Mesodermal cell (in vitro differentiated cells): ENCODE measurements around the gene CDIP1. TPM values are rescaled to one million over a fixed set of nuclear protein-coding genes. Genes with fewer than 3 reads are reported as not detected.
"Not testable (repeated sequence)": the region's sequence is repeated elsewhere in the genome, so short reads cannot be mapped to it uniquely, and the experiment has no call there.

Experiments
- H3K27ac ChIP-seq: 2 replicates; pipeline ENCODE4 v1.7.0; 2013; ENCODE audit warnings: mild to moderate bottlenecking, low read depth, low read length, moderate library complexity; ENCODE audit not compliant: severe bottlenecking
- H3K36me3 ChIP-seq: 2 replicates; pipeline ENCODE4 v1.7.1; 2013; ENCODE audit warnings: mild to moderate bottlenecking, low read length, moderate library complexity; ENCODE audit not compliant: control insufficient read depth, insufficient read depth
- H3K4me1 ChIP-seq: one replicate; pipeline ENCODE4 v1.7.1; 2013; ENCODE audit warnings: mild to moderate bottlenecking, low read length; ENCODE audit not compliant: insufficient read depth, control insufficient read depth, poor library complexity, severe bottlenecking
- H3K4me3 ChIP-seq: 2 replicates; pipeline ENCODE4 v1.7.0; 2013; ENCODE audit warnings: low read length, control low read depth, mild to moderate bottlenecking; ENCODE audit not compliant: insufficient read depth, poor library complexity, severe bottlenecking; ENCODE audit errors: extremely low read depth
- H3K9me3 ChIP-seq: 2 replicates; pipeline ENCODE4 v1.7.1; 2013; ENCODE audit warnings: mild to moderate bottlenecking, low read length, moderate library complexity; ENCODE audit not compliant: control insufficient read depth
- WGBS, 2 experiments: methylation state at CpG; one replicate each; pipeline ENCODE4 v1.1.5; 2013; ENCODE audit warnings: missing lambda C conversion rate in 2 of 2; ENCODE audit not compliant: insufficient coverage in 2 of 2; 5-methylcytosine and 5-hydroxymethylcytosine counted together
- polyA plus RNA-seq, 2 experiments: library from polyadenylated mRNA; stranded (reverse); fragments of 50-300 nt; gene quantifications; one replicate each; pipeline ENCODE4 v1.2.3, GENCODE V29; 2013

Gene CDIP1
- polyA plus RNA-seq (2013, experiment 1 of 2), result 42.1 TPM
- 35.3 TPM for polyA plus RNA-seq (2013, experiment 2 of 2)

GRCh38 chr16:4538350-4539235 is at the start of gene CDIP1:
Gene CDIP1 (minus strand): TSS chr16:4538773. CDS start chr16:4514130, 24,643 bp downstream.
- 1 to 9% methylated on average over 37 to 46 of the region's 67 CpGs for WGBS, 2 experiments
- H3K4me1 ChIP-seq, result peaks cover 3% of the 10 kb centered on the region
- H3K9me3 ChIP-seq, result peaks cover 20% of the 10 kb centered on the region
- peak within 1 kb of the TSS; percentile 90 for H3K4me3 ChIP-seq
- H3K36me3 ChIP-seq, result peaks cover 20% of the 10 kb centered on the region
- H3K27ac ChIP-seq, result peak within 1 kb of the TSS; percentile 92

DNA sequence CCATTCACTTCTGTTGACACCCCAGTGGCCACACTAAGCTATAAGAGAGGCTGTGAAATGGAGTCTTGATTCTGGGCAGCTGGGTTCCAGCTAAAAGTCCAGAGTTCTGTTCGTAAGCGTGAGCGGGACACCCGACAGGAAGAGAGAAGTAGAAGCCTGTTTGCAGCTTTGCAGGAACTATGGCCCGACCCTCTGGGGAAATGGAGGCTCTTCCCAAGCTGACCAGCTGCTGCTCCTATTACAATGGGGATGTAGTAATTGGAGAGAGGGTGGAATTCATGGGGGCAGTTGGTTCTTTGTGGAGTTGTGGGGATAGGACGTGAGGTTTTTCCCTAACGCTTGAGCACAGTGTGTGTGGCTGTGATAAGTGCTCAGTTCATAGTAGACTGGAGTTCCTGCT is 47.7 kb upstream of the CDIP1 start:
- Histone ChIP-seq H3K4me3 (no peak overlapping the region), H3K27ac (no peak overlapping the region), H3K9me3 (peaks cover 7% of the 10 kb centered on the region), H3K4me1 (no peaks in the 10 kb centered on the region), H3K36me3 (no peaks in the 10 kb centered on the region)
- WGBS, 2 experiments, result 84 to 91% methylated on average over 5 to 7 of the region's 7 CpGs

GRCh38 chr16:4583906-4584305 is 45.3 kb upstream of the CDIP1 start:
- peaks cover 6% of the 10 kb centered on the region for H3K9me3 ChIP-seq
- H3K27ac ChIP-seq, result no peak overlapping the region
- 90 to 93% methylated on average over 3 of the region's 4 CpGs for WGBS, 2 experiments
- no peak overlapping the region for H3K4me3 ChIP-seq
- no peaks in the 10 kb centered on the region for H3K4me1 ChIP-seq
- H3K36me3 ChIP-seq, result no peaks in the 10 kb centered on the region

- H3K36me3 ChIP-seq, result no peaks in the 10 kb centered on the region
- WGBS, 2 experiments, result 80% methylated on average over 1 of the region's 6 CpGs; no CpG with 5 or more reads in 1 of the 2 experiments
- H3K4me3 ChIP-seq, result no peak overlapping the region
- H3K9me3 ChIP-seq, result no peaks in the 10 kb centered on the region
- no peak overlapping the region for H3K27ac ChIP-seq
- H3K4me1 ChIP-seq, result no peaks in the 10 kb centered on the region
Measured at GRCh38 chr16:4580250-4580649, 41.7 kb upstream of the CDIP1 start.

DNA sequence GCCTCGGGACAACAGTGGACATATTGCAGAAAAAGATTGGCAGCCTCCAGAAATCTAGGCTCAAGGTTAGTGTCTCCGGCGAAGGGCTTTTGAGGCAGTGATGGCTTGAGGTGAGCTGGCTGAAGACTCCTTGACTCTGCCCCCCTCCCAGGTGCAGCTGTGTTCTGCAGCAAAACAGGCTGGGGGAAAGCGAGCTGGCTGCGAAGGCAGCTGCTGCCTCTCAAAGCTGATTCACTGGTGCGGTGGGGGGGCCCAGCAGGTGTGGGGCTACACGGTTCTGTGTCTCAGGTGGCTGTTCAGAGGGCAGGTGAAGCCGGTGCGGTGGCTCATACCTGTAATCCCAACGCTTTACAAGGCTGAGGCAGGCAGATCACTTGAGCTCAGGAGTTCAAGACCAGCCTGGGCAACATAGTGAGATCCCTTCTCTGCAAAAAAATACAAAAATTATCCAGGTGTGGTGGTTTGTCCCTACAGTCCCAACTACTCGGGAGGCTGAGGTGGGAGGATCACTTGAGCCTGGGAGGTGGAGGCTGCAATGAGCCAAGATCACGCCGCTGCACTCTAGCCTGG is 40.5 kb upstream of the CDIP1 start:
- no peak overlapping the region for H3K27ac ChIP-seq
- no peak overlapping the region for H3K4me3 ChIP-seq
- H3K4me1 ChIP-seq, result no peaks in the 10 kb centered on the region
- 94% methylated on average over 10 to 13 of the region's 13 CpGs for WGBS, 2 experiments
- H3K9me3 ChIP-seq, result no peaks in the 10 kb centered on the region
- H3K36me3 ChIP-seq, result no peaks in the 10 kb centered on the region

DNA sequence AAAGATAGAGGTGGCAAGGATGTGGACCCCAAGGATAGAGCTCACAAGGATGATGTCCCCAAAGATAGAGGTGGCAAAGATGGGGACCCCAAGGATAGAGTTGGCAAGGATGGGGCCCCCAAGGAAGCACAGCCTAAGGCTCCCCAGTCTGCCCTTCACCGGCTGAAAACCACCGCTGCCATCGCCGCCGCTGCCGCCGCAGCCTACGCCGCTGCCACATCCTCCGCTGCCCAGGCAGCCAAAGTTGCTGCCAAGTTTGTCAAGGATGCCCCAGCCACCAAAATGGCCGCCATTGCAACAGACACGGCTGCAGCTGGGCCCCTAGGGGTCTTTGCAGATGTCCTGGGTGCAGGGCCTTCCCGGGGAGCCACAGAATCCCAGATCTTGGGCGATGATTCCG is 37.4 kb upstream of the CDIP1 start:
- no peaks in the 10 kb centered on the region for H3K4me1 ChIP-seq
- no peaks in the 10 kb centered on the region for H3K36me3 ChIP-seq
- WGBS, 2 experiments, result 93 to 95% methylated on average over 12 to 15 of the region's 15 CpGs
- H3K27ac ChIP-seq, result no peak overlapping the region
- H3K9me3 ChIP-seq, result no peaks in the 10 kb centered on the region
- no peak overlapping the region for H3K4me3 ChIP-seq

DNA sequence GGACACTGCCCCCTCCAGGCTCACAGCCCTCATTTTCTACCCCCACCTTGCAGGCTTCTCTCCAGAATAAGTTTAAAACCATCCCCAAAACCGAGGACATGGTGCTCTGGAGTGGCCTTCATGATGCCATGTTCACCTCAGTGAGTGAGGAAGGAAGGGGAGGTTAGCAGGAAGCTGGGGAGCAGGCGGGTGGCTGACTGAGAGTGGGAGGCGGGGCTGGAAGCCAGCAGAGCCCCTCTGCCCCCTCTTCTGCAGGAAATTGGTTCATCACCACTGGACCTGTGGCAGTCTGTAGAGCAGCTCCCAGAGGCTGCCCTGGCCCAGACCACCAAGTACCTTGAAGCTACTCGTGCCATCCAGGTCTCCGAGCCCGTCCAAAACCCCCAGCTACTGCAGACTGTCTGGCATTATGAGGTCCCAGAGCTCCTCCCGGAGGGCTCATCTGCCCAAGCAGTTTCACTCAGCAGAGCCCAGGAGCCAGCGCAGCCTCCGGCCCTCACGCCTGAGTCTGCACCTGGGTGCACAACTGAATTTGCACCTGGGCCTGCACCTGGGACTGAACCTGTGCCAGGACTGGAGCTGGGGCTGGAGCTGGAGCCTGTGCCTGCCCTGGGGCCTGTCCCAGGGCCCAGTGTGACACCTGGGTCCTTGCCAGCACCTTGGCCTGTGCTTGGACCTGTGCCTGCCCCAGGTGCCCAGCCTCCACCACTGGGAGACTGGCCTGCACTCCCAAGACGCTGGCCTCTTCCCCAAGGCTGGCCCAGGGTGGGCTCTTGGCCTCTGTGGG is 36.5 kb upstream of the CDIP1 start:
- no peaks in the 10 kb centered on the region for H3K9me3 ChIP-seq
- no peaks in the 10 kb centered on the region for H3K4me1 ChIP-seq
- WGBS, 2 experiments, result 76 to 87% methylated on average over 9 to 10 of the region's 11 CpGs
- H3K27ac ChIP-seq, result no peak overlapping the region
- no peak overlapping the region for H3K4me3 ChIP-seq
- no peaks in the 10 kb centered on the region for H3K36me3 ChIP-seq

- 91 to 94% methylated on average over 5 of the region's 7 CpGs for WGBS, 2 experiments
- H3K27ac ChIP-seq, H3K4me3 ChIP-seq: not testable (repeated sequence)
Measured at GRCh38 chr16:4573926-4574325, 35.4 kb upstream of the CDIP1 start.

GRCh38 chr16:4572715-4573114 is 34.1 kb upstream of the CDIP1 start:
- no peaks in the 10 kb centered on the region for H3K9me3 ChIP-seq
- H3K27ac ChIP-seq, result no peak overlapping the region
- H3K4me1 ChIP-seq, result no peaks in the 10 kb centered on the region
- no peaks in the 10 kb centered on the region for H3K36me3 ChIP-seq
- H3K4me3 ChIP-seq, result no peak overlapping the region
- whole genome bisulfite sequencing, 2 experiments, result 60 to 67% methylated on average over 3 to 4 of the region's 4 CpGs

More at GRCh38 chr16:4573926-4574325, 35.4 kb upstream of the CDIP1 start:
- H3K9me3 ChIP-seq, H3K36me3 ChIP-seq, H3K4me1 ChIP-seq: not testable (repeated sequence)

DNA sequence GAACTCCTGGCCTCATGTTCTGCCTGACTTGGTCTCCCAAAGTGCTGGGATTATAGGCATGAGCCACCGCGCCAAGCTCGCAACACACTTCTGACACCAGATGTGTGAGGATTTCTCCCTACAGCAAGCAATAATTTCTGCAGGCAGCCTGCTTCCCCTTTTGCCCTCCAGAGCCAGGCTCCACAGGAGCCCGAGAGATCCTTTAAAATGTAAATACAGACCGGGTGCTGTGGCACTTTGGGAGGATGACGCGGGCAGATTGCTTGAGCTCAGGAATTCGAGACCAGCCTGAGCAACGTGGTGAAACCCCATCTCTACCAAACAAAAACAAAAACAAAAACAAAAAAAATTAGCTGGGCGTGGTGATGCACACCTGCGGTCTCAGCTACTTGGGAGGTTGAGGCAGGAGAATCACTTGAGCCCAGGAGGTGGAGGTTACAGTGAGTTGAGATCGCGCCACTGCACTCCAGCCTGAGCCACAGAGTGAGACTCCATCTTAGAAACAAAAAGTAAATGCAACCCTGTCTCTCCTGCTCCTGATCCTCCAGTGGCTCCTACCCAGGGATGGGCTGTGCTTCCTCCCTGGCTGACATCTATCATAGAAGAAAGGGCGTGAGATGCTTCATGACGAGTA is 32.2 kb upstream of the CDIP1 start:
- 50 to 51% methylated on average over 8 to 11 of the region's 15 CpGs for WGBS, 2 experiments
- Histone ChIP-seq H3K4me3 (no peak overlapping the region), H3K36me3 (no peaks in the 10 kb centered on the region), H3K4me1 (no peaks in the 10 kb centered on the region), H3K9me3 (no peaks in the 10 kb centered on the region), H3K27ac (no peak overlapping the region)
